ENCODE measurements around the gene RBM15B.

The RBM15B gene

GRCh38 chr3:51382076-51382745 lies 8.9 kb upstream of the RBM15B start:
- H3K4me3 ChIP-seq (ENCODE audit: low read depth, low read length) = no peak overlapping the region
- no peak for DNase-seq (ENCODE audit: low read depth)
- TF ChIP-seq CTCF (conservative IDR thresholded peaks at IDR 0.05; ENCODE audit: low read depth, low read length) = no peak

GRCh38 chr3:51382947-51383578 lies 8.0 kb upstream of the RBM15B start:
- H3K4me3 ChIP-seq (ENCODE audit: low read depth, low read length) = no peak overlapping the region

GRCh38 chr3:51384055-51384725 lies 6.9 kb upstream of the RBM15B start:
- peak; percentile 28 for DNase-seq (ENCODE audit: low read depth)
- no peak for TF ChIP-seq CTCF (conservative IDR thresholded peaks at IDR 0.05; ENCODE audit: low read depth, low read length)

More at GRCh38 chr3:51382947-51383578, 8.0 kb upstream of the RBM15B start:
- no peak for TF ChIP-seq CTCF (conservative IDR thresholded peaks at IDR 0.05; ENCODE audit: low read depth, low read length)
- no peak for DNase-seq (ENCODE audit: low read depth)

GRCh38 chr3:51384726-51385473 lies 6.2 kb upstream of the RBM15B start, which contains the start of gene MANF:
MANF (plus strand) TSS chr3:51385291; CDS start chr3:51385343, 52 bp downstream.
- no peak for TF ChIP-seq CTCF (conservative IDR thresholded peaks at IDR 0.05; ENCODE audit: low read depth, low read length)
- H3K4me3 ChIP-seq (ENCODE audit: low read depth, low read length) = peak within 1 kb of the TSS; percentile 99
- DNase-seq (ENCODE audit: low read depth) = peak; percentile 99

More at GRCh38 chr3:51384055-51384725, 6.9 kb upstream of the RBM15B start:
- peak overlapping the region; percentile 99 for H3K4me3 ChIP-seq (ENCODE audit: low read depth, low read length)

- DNase-seq (ENCODE audit: low read depth) = no peak
- peak overlapping the region; percentile 77 for H3K4me3 ChIP-seq (ENCODE audit: low read depth, low read length)
- TF ChIP-seq CTCF (conservative IDR thresholded peaks at IDR 0.05; ENCODE audit: low read depth, low read length) = no peak
These were observed 5.4 kb upstream of the RBM15B start for GRCh38 chr3:51385621-51386091.

- no peak for TF ChIP-seq CTCF (conservative IDR thresholded peaks at IDR 0.05; ENCODE audit: low read depth, low read length)
- peak overlapping the region; percentile 77 for H3K4me3 ChIP-seq (ENCODE audit: low read depth, low read length)
- no peak for DNase-seq (ENCODE audit: low read depth)
These were observed 4.8 kb upstream of the RBM15B start for GRCh38 chr3:51386159-51386851.
